ENCODE results near the gene ZKSCAN3.

DNA sequence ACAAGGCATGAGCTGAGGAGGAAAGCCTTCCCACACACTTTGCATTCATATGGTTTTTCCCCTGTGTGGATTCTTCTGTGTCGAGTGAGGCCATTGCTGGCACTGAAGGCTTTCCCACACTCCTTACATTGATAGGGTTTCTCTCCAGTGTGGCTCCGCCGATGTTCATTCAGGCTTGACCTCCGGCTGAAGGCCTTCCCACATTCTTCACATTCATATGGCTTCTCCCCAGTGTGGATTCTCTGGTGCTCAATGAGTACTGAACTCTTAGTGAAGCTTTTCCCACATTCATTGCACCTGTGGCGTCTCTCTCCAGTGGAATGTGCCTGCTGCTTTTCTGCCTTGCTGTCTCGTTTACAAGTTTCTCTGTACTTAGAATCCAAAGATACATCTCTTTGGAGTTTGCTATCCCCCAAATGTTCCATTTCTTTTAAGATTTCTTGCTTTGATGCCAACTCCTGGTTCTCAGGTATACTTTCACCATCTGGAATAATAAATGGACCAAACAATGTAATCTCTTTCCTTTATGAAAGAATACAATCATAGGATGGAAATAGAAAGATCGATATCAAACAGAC is 23.3 kb upstream of the ZKSCAN3 start:
- TF ChIP-seq, protein P1, sequence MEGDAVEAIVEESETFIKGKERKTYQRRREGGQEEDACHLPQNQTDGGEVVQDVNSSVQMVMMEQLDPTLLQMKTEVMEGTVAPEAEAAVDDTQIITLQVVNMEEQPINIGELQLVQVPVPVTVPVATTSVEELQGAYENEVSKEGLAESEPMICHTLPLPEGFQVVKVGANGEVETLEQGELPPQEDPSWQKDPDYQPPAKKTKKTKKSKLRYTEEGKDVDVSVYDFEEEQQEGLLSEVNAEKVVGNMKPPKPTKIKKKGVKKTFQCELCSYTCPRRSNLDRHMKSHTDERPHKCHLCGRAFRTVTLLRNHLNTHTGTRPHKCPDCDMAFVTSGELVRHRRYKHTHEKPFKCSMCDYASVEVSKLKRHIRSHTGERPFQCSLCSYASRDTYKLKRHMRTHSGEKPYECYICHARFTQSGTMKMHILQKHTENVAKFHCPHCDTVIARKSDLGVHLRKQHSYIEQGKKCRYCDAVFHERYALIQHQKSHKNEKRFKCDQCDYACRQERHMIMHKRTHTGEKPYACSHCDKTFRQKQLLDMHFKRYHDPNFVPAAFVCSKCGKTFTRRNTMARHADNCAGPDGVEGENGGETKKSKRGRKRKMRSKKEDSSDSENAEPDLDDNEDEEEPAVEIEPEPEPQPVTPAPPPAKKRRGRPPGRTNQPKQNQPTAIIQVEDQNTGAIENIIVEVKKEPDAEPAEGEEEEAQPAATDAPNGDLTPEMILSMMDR (conservative IDR thresholded peaks at IDR 0.05), result no peak
- TF ChIP-seq EZH2 (IDR thresholded peaks at IDR 0.05; ENCODE audit: low read depth), result no peak

All from PC-9 (cell line).